Prostate gland (tissue), 2 donors: ENCODE measurements around the gene CYB561A3.

ENCODE experiments used
- CTCF ChIP-seq, 4 experiments: fragments of 200-600 bp in 2 of 4; fragments of 450-650 bp in 2 of 4; sonication (generic) in 2 of 4; IDR thresholded peaks; 1 replicate in 3 of 4; 2 replicates in 1 of 4; pipeline ENCODE4 v1.5.1; 2016 to 2019; ENCODE audit warnings: antibody characterized with exemption in 4 of 4, mild to moderate bottlenecking in 2 of 4, moderate library complexity in 2 of 4
- POLR2A ChIP-seq: fragments of 450-650 bp; IDR thresholded peaks from one replicate; pipeline ENCODE4 v1.6.1; 2016; ENCODE audit warnings: antibody characterized with exemption, mild to moderate bottlenecking

- no peak for TF ChIP-seq CTCF (IDR thresholded peaks at IDR 0.05)
- TF ChIP-seq POLR2A = no peak
Measured at GRCh38 chr11:61341706-61342105, 20.0 kb downstream of the CYB561A3 start.
